Skeletal muscle tissue (tissue), 4 donors: Measurements from ENCODE around the gene CGNL1. TPM values are rescaled to one million over a fixed set of nuclear protein-coding genes. Genes with fewer than 3 reads are reported as not detected.

ENCODE experiments used
- H3K27ac ChIP-seq: one replicate; pipeline ENCODE4 v1.7.0; 2013; ENCODE audit warnings: mild to moderate bottlenecking, low read depth, low read length, inconsistent platforms
- H3K27me3 ChIP-seq, 3 donors: one replicate each; pipeline ENCODE4 v1.7.0; 2013; ENCODE audit warnings: low read length in 3 of 3; ENCODE audit not compliant: control insufficient read depth in 3 of 3, insufficient read depth in 3 of 3
- H3K36me3 ChIP-seq, 3 donors: one replicate each; pipeline ENCODE4 v1.7.0; 2013; ENCODE audit warnings: low read length in 3 of 3; ENCODE audit not compliant: control insufficient read depth in 3 of 3, insufficient read depth in 3 of 3
- H3K4me1 ChIP-seq, 3 donors: one replicate each; pipeline ENCODE4 v1.7.0; 2013; ENCODE audit warnings: low read length in 3 of 3, mild to moderate bottlenecking in 3 of 3; ENCODE audit not compliant: control insufficient read depth in 3 of 3, insufficient read depth in 3 of 3
- H3K4me3 ChIP-seq, 3 donors: one replicate each; pipeline ENCODE4 v1.7.0; 2013; ENCODE audit warnings: low read length in 3 of 3
- H3K9ac ChIP-seq, 3 donors: one replicate each; pipeline ENCODE4 v1.7.0; 2013; ENCODE audit warnings: low read length in 3 of 3, mild to moderate bottlenecking in 3 of 3, moderate library complexity in 2 of 3, low read depth in 1 of 3
- H3K9me3 ChIP-seq, 3 donors: one replicate each; pipeline ENCODE4 v1.7.0; 2013; ENCODE audit warnings: low read length in 3 of 3; ENCODE audit not compliant: control insufficient read depth in 3 of 3
- total RNA-seq: library from RNA; depleted of rRNA; stranded (reverse); fragments of >200 nt; gene quantifications from one replicate; pipeline ENCODE4 v1.2.3, GENCODE V29; 2014
- donor health status: Osteomylitis.

The CGNL1 gene
- total RNA-seq, 1 donor from 2014 or later, result 11.5 TPM

DNA sequence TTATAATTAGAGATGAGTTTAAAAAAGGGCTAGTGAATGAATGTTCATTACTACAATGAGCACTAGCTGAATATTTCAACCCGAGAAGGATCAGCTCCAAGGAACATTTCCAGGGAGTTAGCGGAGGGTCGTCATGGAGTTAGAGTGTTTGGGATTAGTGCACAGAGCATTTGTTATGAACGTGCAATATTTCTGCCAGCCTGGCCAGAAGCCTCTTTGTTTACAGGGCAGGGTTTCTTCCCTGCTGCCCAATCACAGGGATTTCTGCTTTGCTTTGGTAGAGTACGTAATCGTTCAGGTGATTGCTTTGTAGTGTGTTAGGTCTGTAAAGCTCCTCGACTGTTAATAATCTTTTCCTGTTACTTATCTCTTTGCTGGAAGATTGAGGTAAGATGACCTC is 5.9 kb downstream of the CGNL1 start:
- Histone ChIP-seq H3K4me1 (peaks cover 0 to under 1% (median under 1%) of the 10 kb centered on the region in 3 donors), H3K36me3 (no peaks in the 10 kb centered on the region), H3K9ac (no peak overlapping the region), H3K4me3 (no peak overlapping the region), H3K27me3 (peaks cover 7 to 11% (median 10%) of the 10 kb centered on the region in 3 donors), H3K9me3 (no peaks in the 10 kb centered on the region), H3K27ac (no peak overlapping the region)

DNA sequence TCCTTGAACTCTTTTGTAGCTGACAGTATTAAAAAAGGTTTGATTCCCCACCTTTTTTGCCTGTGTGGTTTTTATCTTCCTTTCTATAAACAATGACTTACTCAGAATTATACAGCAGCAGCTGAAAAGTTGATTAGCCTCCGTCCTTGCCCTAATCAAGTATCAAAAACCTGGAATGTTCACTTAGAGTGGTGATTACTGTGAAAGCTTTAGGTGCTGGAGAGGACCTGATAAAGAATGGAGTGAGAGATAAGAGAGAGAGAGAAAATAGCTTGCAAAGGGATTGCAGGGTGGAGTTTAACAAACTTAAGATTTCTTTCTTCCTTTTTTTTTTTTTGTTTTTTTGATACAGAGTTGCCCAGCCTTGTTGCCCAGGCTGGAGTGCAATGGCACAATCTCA is 6.7 kb downstream of the CGNL1 start:
- no peak overlapping the region for H3K27ac ChIP-seq
- H3K9me3 ChIP-seq, result no peaks in the 10 kb centered on the region
- H3K4me1 ChIP-seq, result no peaks in the 10 kb centered on the region
- H3K36me3 ChIP-seq, result no peaks in the 10 kb centered on the region
- H3K27me3 ChIP-seq, result peaks cover 2 to 5% (median 3%) of the 10 kb centered on the region in 3 donors
- no peak overlapping the region for H3K9ac ChIP-seq
- H3K4me3 ChIP-seq, result no peak overlapping the region

DNA sequence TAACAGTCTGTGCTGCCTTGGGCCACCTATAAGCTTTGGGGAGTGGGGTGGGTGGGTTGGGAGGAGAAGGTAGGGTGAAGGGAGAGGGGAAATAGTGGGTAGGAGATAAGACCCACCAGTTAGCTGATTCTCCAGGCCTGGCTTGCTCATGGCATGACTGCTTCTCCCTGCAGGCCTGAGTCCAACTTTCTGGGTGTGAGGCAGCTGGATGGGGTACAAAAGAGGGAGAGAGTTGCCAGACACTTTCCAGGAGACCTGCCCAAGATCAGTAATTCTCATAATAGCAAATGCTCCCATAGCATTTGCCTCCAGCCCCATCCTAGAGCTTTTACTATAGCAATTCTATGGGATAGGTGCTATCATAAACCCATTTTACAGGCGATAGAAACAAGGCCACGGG is 7.7 kb downstream of the CGNL1 start:
- Histone ChIP-seq H3K4me1 (no peaks in the 10 kb centered on the region), H3K4me3 (no peak overlapping the region), H3K27me3 (peaks cover 0 to 3% (median 0%) of the 10 kb centered on the region in 3 donors), H3K36me3 (no peaks in the 10 kb centered on the region), H3K27ac (no peak overlapping the region), H3K9ac (no peak overlapping the region), H3K9me3 (no peaks in the 10 kb centered on the region)

DNA sequence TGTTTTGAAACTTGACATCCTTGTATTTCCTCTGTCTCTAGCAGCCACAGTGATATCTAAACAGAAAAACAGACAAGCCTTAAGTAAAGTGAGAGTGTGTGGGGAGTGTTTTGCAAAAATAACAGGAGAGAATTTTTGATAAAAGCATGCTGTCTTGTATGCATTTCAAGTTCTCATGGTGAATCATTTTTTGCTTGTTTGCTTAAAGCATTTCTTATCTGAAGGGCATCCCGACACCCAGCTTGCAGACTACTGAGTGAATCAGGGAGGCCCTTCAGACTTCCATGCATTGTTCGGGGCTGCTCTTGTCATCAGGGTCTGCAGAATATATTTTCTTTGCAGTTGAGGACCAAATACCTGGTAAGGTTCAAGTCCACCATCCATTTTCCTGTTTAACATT is 8.5 kb downstream of the CGNL1 start:
- Histone ChIP-seq H3K4me1 (no peaks in the 10 kb centered on the region), H3K27ac (no peak overlapping the region), H3K27me3 (peaks cover 0 to 3% (median 0%) of the 10 kb centered on the region in 3 donors), H3K4me3 (no peak overlapping the region), H3K36me3 (no peaks in the 10 kb centered on the region), H3K9ac (no peak overlapping the region), H3K9me3 (no peaks in the 10 kb centered on the region)

DNA sequence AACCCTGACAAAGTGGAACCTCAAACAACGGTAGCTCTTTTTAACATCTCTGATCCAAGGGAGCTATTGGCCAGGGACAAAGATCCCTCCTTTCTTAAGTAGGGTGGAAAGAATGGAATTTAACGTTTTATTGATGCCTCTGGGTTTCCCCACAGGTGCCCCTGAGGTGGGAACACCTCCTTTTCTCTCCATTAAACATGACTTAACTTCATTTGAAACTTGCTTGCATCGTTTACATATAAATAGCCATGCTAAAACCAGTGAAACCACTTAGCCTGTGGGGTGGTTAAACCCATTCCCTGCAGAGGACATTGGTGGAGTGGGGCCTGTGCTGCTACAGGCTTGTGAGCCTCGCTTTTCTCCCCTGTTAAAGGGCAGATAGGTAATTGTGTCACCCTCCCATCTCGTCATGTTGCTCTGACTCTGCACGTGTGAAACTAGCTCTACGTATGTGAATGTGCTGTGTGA is 9.7 kb downstream of the CGNL1 start:
- Histone ChIP-seq H3K9me3 (peaks cover 0 to 2% (median 0%) of the 10 kb centered on the region in 3 donors), H3K9ac (no peak overlapping the region), H3K4me1 (no peaks in the 10 kb centered on the region), H3K27ac (no peak overlapping the region), H3K27me3 (no peaks in the 10 kb centered on the region), H3K36me3 (no peaks in the 10 kb centered on the region), H3K4me3 (no peak overlapping the region)

DNA sequence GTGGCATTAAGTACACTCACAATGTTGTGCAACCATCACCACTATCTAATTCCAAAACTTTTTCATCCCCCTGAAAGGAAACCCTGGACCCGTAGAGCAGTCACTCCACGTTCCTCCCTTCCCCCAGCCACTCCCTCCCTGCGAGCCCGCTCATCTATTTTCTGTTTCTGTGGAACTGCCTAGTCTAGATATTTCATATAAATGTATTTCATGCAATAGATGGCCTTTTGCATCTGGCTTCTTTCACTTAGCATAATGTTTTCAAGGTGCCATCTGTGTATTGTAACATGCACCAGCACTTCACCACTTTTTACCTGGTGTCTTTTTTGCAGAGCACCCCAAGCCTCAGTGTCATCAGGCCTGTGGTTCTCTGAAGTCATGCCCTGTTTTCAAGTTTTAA is 10.7 kb downstream of the CGNL1 start:
- no peak overlapping the region for H3K9ac ChIP-seq
- no peaks in the 10 kb centered on the region for H3K36me3 ChIP-seq
- H3K4me3 ChIP-seq, result no peak overlapping the region
- no peaks in the 10 kb centered on the region for H3K27me3 ChIP-seq
- peaks cover 0 to 2% (median 0%) of the 10 kb centered on the region in 3 donors for H3K9me3 ChIP-seq
- H3K4me1 ChIP-seq, result no peaks in the 10 kb centered on the region
- no peak overlapping the region for H3K27ac ChIP-seq

DNA sequence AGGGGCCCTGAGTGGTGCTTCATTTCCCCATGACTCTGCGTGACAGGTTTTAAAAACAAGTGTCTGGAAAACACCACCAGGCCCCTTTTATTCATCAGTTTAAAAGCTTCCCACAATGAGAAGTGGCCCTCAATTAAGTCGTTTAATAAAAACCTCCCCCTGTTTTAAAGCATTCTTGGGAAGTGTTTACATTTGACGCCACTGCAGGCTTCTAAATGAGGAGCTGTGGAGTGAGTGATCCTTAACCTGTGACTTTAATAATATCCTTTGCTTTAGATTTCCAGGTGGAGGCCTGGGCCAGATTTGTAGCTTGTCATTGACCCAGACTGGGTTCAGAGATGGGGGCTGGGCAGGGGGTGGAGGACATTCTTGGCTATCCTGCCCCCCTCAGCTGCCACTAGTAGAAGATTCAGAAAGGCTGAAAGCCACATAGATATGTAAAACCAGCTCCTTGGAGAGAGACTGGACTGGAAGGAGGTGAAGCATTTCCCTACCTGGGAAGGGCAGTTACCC is 11.3 kb downstream of the CGNL1 start:
- Histone ChIP-seq H3K9me3 (peaks cover 0 to 2% (median 0%) of the 10 kb centered on the region in 3 donors), H3K27me3 (no peaks in the 10 kb centered on the region), H3K27ac (no peak overlapping the region), H3K4me3 (no peak overlapping the region), H3K4me1 (no peaks in the 10 kb centered on the region), H3K9ac (no peak overlapping the region), H3K36me3 (no peaks in the 10 kb centered on the region)

DNA sequence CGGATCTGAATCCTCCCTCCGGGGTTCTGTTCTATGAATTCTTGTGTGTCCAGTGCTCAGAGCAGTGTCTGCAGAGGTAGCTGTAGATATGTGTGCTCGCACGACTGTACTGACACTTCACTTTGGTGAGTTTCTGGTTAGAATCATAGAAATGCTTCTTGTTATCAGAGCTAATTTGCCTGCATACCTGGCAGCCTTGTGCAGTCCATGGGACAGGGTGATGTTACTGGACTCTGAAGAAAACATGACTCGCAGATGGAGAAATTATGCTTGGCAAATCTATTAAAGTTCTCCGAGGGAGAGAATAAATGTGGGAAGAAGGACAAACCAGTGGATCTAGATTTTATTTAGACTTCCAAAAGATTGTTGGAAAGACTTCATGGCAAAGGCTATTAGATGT is 12.2 kb downstream of the CGNL1 start:
- Histone ChIP-seq H3K9me3 (peaks cover 0 to 2% (median 0%) of the 10 kb centered on the region in 3 donors), H3K27me3 (no peaks in the 10 kb centered on the region), H3K4me1 (no peaks in the 10 kb centered on the region), H3K9ac (no peak overlapping the region), H3K27ac (no peak overlapping the region), H3K36me3 (no peaks in the 10 kb centered on the region), H3K4me3 (no peak overlapping the region)

DNA sequence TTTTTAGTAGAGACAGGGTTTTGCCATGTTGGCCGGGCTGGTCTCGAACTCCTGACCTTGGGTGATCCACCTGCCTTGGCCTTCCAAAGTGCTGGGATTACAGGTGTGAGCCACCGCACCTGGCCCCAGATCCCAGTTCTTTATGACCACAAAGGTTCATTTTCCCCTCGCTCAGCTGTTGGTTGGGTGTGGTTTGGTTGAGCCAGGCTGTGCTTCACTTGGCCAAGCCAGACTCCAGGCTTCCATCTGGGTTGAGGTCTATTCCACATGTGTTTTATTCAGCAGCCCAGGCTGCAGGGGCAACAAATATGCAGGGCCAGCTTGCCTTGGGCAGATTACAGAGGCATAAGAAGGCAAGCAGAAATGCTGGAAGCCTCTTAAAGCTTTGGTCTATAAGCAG is 13.7 kb downstream of the CGNL1 start:
- no peaks in the 10 kb centered on the region for H3K4me1 ChIP-seq

DNA sequence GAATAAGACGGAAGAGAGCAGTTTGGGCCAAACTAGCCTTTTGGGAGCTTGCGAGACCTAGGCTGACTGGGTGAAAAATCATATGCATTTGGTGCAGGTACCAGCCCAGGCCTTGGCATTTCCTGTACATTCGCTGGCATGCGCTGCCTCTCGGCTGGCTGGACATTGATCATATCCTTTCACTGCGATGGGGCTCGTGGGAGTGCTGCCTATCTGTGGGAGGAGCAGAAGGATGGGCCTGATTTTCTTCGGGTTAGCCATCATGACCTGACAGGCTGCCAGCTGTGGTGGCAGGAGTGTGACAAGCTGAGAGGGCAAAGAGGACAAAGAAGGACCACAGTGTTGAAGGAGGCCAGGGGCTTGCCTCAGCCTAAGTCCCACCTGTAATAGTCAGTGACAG is 14.3 kb downstream of the CGNL1 start:
- H3K27ac ChIP-seq, result no peak overlapping the region
- peaks cover 0 to 5% (median 0%) of the 10 kb centered on the region in 3 donors for H3K4me1 ChIP-seq
- no peak overlapping the region for H3K4me3 ChIP-seq
- H3K27me3 ChIP-seq, result no peaks in the 10 kb centered on the region
- H3K36me3 ChIP-seq, result no peaks in the 10 kb centered on the region
- H3K9me3 ChIP-seq, result peaks cover 0 to 2% (median 0%) of the 10 kb centered on the region in 3 donors
- no peak overlapping the region for H3K9ac ChIP-seq

More for the DNA sequence above, 13.7 kb downstream of the CGNL1 start:
- Histone ChIP-seq H3K9me3 (peaks cover 0 to 2% (median 0%) of the 10 kb centered on the region in 3 donors), H3K4me3 (no peak overlapping the region), H3K27me3 (no peaks in the 10 kb centered on the region), H3K9ac (no peak overlapping the region), H3K36me3 (no peaks in the 10 kb centered on the region), H3K27ac (no peak overlapping the region)
